ENCODE results near the gene SPTBN4.
"Not testable (repeated sequence)": the region's sequence is repeated elsewhere in the genome, so short reads cannot be mapped to it uniquely, and the experiment has no call there.

Gene SPTBN4

DNA sequence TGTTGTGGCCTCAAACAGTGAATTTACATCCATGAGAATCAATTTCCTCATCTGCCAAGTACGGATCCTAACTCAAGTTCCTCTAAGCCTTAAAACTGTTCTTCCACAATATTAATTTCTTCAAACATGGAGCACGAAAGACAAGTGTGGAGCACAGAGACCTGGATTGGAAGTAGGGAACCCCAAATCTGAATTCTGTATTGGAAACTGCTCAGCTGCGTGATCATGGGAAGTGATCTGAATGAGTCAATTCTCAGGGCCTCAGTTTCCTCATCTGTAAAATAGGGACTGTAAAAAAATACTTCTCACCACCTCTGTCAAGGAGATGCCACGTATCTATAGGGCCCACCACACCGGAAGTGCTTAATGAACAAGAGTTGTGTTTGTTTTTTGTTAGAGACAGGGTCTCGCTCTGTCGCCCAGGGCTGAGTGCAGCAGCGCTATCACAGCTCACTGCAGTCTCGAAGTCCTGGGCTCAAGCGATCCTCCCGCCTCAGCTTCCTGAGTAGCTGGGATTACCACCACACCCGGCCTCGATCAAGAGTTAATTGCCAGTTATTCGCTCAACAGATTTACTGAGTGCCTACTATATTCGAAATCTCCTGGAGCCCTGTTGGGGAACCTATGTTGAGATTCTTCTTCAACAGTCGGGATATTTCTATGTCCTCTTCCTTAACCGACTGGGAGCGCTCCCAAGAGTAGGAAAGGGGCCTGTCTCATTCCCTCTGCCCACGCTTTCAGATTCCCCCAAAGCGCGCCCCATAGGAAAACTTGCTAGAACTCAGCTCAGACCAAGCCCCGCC, 24.3 kb upstream of the SPTBN4 start:
- no peak for DNase-seq

DNA sequence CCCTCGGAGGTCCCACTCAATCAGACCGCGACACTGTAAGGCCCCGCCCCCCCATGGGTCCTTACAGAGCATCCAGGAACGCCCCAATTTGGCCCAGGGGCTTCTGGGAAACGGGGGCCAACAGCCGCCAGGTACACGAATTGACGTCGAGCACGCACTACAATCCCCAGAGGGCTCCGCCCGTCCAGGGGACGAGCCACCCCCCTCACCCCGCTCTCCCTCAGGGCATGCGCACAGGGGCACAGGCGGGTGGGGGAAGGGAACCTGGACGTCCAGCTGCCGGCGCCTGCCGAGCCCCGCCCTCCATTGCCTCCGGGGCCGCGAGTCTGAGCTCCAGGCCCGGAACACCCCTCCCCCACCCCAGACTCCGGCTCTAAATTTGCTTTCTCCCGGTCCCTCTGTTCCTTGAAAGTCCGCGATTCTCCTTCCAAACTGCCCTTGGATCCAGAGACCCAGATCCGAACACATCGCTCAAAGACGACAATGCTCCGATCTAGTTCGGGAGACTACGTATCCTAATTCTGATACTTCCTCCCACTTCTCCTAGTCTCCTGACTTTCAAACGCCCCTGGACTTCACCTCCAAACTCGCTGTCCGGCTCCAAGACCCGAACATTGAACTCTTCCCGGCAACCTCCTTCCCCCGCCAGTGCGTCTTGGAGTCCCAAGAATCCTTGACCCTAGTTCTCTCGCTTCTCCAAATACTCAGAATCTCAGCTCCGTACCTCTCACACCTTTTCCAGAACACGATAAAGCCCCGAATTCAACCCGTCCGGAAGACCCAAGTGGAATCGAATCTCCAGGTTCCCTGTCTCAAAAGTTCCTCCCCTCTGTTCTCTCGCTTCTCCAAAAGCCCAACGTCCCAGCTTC, 23.4 kb upstream of the SPTBN4 start:
- peak; percentile 100 for DNase-seq

DNA sequence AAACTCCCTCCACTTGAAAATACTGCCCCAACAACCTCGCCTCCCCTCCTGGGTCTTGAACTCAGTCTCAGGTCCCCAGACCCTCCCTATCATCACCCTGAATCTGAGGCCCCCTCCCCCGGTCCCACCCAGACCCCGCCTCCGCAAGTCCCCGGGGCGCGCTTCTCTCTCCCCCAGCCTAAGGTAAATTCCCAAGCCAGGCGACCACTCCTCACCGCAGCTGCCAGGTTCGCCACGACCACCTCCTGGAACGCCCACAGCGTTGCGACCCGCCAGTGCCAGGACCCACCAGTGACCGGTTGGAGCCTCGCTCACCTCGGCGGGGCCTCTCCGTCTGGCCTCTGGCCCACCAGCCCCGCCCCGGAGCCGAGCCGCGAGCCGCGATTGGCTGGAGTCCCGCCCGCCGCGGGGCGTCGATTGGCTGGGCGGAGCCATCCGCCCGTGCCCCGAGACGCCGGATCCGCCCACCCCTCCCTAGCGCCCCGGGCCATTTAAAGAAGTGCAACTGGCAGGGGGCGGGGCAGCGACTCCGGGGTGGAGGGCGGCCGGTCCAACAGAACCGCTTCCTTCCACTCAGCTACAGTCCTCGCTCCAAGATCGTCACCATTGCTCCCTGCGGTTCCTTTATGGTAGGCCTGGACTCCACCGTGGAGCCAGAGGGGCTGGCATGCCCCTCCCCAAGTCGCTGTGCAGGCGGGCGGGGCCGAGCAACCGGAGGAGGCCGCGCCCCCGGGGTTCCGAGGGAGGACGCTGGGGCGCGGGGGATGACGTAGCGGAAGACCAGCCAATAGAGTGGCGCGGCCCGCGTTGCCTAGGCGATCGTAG, 22.6 kb upstream of the SPTBN4 start, which contains the start of gene SERTAD3:
Gene SERTAD3 (minus strand): TSS at position 336 of the 825 bp plus-strand sequence. CDS start 2,255 bp downstream, outside the sequence.
- peak; percentile 98 for DNase-seq

DNA sequence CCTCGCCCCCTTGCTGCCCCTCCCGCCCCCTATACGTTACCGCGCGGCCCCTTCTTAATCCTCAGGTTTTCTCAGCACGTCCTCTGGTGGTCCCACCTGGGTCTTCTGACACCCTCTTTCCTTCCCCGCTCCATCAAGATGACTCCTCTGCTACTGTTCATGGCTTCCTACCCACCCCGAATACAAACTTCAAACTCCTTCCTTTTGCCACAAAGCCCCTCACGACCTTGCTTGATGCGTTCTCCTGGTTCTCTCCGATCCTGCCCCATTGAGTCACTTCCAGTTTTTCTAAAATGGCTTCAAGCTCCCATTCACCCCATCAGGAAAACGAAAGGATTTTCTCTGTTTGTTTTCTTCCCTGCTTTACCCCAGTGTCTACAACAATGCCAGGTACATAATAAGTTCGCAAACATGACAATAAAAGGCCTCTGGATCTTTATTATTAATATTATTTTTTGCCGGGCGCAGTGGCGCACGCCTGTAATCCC, 21.9 kb upstream of the SPTBN4 start:
- no peak for DNase-seq

DNA sequence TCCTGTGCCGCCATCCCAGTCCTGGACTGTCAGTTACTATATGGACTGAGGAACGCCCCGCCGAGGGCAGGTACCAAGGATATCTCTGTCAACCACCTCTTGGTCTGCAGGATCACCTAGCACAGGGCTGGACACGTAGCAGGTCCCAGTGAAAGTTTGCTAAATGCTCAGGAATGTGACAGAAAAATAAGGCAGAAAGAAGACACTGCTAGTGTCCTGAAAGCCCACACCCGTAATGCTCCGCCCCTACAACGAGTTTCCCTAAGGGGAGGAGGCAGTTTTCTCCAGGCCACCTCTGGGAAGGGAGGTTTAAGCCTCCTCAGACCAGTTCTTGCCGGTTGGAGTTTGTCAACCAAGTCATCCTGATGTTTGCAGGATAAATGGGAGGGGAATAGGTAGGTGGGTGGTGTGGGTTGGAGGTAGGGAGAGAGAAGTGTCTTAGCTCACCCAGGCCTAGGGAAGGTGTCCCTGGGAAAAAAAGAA, 21.0 kb upstream of the SPTBN4 start:
- no peak for DNase-seq

DNA sequence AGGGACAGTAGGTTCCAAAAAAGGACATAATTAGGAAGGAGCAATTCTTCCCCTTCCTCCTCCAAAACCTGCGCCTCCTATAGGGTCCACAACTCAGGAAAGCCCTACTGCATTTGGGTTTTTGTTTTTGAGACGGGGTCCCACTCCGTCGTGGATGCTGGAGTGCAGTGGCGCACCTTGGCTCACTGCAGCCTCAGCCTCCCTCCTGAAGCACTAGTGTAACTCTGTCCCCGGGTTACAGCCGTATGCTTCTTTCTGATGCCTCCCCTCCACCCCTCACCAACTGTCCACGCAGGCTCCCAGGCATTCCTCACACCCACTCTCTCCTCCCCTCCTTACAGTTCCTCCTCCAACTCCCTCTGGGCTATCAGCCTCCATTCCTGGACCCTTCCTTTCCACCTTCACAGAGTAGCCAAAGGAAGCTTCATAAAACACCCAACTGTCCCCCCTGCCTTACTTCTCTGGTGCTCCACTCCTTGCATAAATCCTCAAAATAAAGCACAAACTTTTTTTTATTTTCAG, 20.5 kb upstream of the SPTBN4 start:
- no peak for DNase-seq

DNA sequence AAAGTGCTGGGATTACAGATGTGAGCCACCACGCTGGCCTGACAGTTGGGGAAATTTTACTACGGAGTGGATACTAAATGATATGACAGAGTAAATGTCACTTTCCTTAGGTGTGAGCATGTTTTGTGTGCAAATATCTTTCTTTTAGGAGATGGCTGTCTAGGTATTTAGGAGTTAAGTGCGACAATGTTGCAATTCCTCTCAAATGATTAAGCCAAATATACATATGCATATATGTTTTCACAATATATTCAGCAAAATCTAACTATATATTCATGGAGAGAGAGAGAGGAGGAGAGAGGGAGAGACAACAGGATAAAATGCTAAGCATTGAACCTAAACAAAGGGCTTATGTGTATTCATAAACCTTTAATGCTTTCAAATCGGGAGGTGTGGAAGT, 17.3 kb upstream of the SPTBN4 start:
- no peak for DNase-seq

DNA sequence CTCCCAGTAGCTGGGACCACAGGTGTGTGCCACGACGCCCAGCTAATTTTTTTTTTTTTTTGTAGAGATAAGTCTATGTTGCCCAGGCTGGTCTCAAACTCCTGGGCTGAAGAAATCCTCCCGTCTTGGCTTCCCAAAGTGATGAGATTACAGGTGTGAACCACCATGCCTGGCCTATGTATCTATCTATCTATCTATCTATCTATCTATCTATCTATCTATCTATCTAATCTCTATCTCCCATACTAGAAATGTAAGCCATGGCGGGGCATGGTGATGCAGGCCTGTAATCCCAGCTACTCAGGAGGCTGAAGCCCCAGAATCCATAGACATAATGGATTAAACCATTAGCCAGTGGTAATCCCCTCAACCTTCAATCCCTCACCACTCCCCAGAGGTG, 16.1 kb upstream of the SPTBN4 start:
- DNase-seq, result no peak

DNA sequence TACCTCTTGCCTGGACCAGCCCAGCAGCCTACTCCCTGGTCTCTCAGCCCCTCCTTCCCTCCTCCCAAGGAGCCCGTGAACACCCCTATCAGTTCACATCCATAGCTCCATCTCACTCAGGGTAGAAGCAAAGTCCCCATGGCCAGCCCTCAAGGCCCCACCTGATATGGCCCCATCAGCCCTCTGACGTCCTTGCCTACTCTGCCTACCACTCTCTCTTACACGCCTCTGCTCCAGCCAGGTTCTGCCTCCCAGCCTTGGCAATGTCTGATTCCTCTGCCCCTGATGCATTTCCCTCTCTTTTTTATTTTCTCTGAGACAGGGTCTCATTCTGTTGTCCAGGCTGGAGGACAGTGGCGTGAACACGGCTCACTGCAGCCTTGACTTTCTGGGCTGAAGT, 14.8 kb upstream of the SPTBN4 start:
- DNase-seq, result no peak

DNA sequence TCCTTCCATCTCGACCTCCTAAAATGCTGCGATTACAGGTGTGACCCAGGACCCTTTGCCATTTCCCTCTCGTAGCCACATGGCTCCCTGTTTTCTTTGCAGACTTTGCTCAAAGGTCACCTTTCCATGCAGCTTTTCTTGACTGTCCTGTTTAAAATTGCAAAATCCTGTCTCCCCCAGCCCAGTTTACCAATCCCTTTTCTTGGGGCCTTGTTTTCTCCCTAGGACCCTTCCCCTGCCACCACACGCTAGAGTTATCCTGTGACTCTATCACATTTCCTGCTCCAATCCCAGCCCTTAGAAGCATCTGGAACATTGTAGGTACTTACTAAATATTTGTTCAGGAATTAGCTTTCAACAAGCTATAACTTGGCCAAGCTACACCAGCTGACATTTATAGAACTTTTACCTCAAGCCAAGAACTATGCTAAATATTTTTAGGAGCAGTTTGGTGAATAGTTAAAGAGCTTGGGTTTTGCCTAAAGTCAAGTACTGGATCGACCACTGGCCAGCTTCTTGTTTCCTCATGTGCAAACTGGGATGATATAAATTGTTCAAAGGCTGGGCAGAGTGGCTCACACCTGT, 13.6 kb upstream of the SPTBN4 start:
- DNase-seq, result no peak

DNA sequence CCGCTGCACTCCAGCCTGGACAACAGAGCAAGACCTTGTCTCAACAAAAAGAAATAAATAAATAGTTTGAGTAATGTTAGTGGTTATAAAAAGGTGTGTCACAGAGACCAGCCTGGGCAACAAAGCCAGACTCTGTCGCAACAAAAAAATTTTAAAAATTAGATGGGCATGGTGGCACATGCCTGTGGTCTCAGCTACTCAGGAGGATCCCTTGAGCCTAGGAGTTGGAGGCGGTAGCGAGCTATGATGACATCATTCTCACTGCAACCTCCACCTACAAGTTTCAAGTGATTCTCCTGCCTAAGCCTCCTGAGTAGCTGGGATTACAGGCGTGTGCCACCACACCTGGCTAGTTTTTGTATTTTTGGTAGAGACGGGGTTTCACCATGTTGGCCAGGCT, 12.9 kb upstream of the SPTBN4 start:
- not testable (repeated sequence) for DNase-seq

DNA sequence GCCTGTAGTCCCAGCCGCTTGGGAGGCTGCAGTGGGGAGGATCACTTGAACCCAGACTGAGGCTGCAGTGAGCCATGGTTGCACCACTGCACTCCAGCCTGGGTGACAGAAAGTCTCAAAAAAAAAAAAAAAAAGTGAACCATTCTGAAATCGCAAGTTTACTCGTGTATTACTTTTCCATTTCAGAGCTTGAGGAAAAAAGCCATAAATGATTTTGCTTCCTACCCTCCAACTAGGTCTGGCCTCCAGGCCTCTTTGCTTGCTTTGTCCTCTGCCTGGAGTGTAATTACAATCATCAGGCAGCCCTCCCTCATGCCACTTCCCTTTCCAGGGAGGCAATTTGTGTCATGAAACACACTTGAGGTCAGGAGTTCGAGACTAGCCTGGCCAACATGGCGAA, 9.8 kb upstream of the SPTBN4 start:
- DNase-seq, result no peak

DNA sequence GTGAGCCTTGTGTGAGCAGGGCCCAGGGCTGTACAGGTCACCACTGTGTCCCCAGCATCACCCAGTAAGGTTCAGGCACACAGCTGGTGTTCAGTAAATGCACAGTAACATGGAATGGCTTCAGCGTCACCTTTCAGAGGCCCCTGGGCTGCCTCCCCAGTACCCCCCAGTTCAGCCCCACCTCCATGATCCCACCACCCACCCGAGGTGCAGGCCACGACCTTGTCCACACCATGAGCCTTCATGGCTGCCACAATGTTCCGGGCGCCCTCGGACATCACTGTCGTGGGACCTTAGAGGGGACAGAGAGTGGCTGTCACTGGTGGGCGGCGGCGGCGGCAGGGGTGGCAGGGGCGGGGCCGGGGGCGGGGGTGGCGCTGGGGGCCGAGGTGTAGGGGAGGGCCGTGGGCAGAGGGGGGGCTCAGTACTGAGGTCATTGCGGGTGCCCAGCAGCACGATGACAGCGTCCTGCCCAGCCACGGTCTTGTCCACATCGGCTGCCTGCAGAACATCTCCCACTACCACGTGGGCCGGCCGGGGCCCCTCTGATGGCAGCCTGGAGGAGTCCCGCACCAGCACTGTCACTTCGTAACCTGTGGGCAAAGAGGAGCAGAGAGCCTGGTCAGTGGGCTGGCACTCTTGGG, 8.7 kb upstream of the SPTBN4 start:
- no peak for DNase-seq

DNA sequence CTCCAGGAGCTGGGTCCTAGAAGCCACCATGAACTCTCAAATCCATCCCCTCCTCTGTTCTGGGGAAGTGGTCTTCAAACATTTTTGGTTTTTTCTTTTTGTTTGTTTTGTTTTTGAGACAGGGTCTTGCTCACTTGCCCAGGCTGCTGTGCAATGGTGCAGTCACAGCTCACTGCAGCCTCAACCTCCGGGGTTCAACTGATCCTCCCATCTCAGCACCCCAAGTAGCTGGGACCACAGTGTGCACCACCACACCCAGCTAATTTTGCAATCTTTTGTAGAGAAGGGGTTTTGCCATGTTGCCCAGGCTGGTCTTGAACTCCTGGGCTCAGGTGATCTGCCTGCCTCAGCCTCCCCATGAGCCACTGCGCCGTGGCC, 8.2 kb upstream of the SPTBN4 start:
- DNase-seq, result no peak

DNA sequence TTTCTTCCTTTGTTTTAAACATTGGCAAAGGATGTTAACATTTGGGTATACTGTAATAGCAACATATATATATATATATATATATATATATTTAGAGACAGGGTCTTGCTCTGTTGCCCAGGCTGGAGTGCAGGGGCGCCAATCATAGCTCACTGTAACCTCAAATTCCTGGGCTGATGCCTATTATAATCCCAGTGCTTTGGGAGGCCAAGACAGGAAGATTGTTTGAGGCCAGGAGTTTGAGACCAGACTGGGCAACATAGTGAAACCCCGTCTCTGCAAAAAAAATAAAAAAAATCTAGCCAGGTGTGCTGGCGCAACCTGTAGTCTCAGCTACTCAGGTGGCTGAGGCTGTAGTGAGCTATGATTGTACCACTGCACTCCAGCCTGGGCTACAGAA, 6.6 kb upstream of the SPTBN4 start:
- DNase-seq, result no peak

DNA sequence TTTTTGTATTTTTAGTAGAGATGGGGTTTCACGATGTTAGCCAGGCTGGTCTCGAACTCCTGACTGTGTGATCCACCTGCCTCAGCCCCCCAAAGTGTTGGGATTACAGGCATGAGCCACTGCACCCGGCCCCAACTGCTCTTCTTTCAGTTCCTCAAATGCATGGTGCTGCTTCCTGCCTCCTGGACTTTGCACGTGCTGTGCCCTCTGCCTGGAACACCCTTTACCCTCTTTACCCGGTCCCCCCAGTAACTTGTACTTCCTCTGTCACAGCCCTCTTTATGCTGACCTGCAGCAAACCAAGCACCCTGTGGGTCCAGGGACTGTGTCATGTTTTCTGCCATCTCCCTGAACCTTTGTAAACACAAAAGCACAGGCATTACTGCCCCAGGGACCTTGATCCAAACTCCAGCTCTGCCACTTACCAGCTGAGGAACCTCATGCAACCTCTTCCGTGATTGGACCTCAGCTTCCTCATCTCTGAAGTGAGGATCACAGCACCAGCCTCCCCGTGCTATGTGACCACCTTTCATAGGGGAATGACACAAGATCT, 5.1 kb upstream of the SPTBN4 start:
- DNase-seq, result no peak

DNA sequence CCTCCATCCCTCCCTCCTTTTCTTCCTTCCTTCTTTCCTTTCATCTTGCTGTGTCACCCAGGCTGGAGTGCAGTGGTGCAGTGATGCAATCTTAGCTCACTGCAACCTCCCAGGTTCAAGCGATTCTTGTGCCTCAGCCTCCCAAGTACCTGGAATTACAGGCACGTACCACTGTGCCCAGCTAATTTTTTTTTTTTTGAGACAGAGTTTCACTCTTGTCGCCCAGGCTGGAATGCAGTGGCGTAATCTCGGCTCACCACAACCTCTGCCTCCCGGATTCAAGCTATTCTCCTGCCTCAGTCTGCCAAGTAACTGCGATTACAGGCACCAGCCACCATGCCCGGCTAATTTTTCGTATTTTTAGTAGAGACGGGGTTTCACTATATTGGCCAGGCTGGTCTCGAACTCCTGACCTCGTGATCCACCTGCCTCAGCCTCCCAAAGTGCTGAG, 3.2 kb upstream of the SPTBN4 start:
- not testable (repeated sequence) for DNase-seq

DNA sequence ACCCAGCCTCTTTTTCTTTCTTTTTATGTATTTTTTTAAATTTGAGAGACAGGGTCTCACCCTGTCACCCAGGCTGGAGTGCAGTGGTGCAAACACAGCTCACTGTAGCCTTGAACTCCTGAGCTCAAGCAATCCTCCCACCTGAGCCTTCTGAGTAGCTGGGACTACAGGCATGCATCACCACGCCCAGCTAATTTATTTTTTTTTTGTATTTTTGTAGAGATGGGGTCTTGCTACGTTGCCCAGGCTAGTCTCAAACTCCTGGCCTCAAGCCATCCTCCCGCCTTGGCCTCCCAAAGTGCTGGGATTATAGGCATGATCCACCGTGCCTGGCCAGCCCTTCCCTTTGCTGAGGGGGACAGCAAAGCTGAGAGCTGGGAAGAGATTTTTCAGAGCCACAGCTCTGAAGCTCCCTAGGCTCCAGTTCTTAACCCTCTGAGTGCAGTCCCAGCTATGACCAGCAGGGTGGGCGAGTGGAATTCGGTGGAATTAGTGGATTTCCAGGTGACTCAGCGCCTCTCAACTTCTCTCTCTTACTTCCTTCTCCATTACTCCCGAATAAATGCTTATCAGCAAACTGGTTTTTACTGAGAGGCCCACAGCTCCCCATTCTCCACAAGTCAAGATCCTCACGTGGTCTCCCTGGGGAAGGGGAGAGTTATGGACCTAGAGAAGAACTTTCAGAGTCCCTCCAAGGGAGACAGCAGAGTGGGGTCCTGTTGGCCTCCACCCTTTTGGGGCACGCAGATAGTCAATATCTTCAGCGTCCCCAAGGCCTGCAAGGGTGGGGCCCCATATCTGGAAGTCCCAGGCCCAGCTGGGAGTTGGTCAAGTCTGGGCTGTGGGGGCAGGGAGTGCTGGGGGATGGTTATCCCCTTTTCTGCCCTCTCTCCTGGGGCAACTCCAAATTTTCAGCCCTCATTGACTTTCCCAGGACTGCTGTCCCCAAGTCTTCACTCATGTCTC, 2.5 kb upstream of the SPTBN4 start:
- peak; percentile 82 for DNase-seq

DNA sequence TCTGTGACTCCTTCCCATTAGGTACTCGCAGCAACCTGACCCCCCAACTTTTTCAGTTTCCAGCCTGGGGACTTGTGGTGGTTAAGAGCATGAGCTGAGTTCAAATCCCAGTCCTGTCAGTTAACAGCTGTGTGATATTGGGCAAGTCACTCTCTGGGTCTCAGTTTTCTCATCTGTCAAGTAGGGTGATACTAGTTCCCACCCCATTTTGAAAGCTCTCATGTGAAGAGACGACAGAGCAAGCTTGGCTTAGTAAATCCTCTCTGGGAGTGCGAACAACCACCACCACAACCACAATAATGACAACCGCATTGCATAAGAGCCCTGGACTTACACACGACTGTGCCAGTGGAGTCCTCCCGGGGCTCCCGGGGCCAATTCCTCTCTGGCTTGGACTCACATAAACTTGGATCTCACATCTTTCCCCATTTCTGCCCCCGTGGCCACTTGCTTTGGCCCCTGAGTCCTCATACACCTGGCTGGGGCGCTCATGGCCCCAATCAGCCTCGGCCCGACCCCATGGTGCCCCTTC, 1.7 kb upstream of the SPTBN4 start:
- no peak for DNase-seq

Data from CD4-positive, alpha-beta T cell treated with Interleukin-6 for 4 hours (primary cell).